Measurements from ENCODE around the gene PLEKHO2.

GRCh38 chr15:64847448-64847847, 5.7 kb downstream of the PLEKHO2 start:
- TF ChIP-seq CTCF (IDR thresholded peaks at IDR 0.05; ENCODE audit: poor library complexity) (no peak), EZH2phosphoT487 (IDR thresholded peaks at IDR 0.05; ENCODE audit: low read depth, severe bottlenecking, unreplicated experiment) (no peak)

All from hepatocyte (in vitro differentiated cells).